UCSD-AML1 (cell line): ENCODE measurements around the gene ATP1B3.
"Not testable (repeated sequence)": the region's sequence is repeated elsewhere in the genome, so short reads cannot be mapped to it uniquely, and the experiment has no call there.

Source experiments
- DNase-seq: peaks from one replicate; lab custom pipeline; 2025; ENCODE audit not compliant: unreplicated experiment; lab: John Stamatoyannopoulos, UW

Gene ATP1B3

GRCh38 chr3:141876381-141876890 is at the start of gene ATP1B3:
Gene ATP1B3, plus strand, starts transcription at chr3:141876643. Its CDS starts 159 bp downstream, at chr3:141876802.
- DNase-seq = peak; percentile 87

- DNase-seq = no peak
These were observed 48.0 kb upstream of the ATP1B3 start for GRCh38 chr3:141828487-141828886.

GRCh38 chr3:141828890-141829289 is 47.6 kb upstream of the ATP1B3 start:
- DNase-seq = no peak

GRCh38 chr3:141830508-141830907 is 45.9 kb upstream of the ATP1B3 start:
- no peak for DNase-seq

GRCh38 chr3:141834292-141834691 is 42.2 kb upstream of the ATP1B3 start:
- DNase-seq = no peak

- no peak for DNase-seq
These were observed 40.8 kb upstream of the ATP1B3 start for GRCh38 chr3:141835557-141836229.

GRCh38 chr3:141839389-141839788 is 37.1 kb upstream of the ATP1B3 start:
- DNase-seq = no peak

- DNase-seq = no peak
These were observed 35.5 kb upstream of the ATP1B3 start for GRCh38 chr3:141840737-141841544.

GRCh38 chr3:141844108-141844507 is 32.3 kb upstream of the ATP1B3 start:
- no peak for DNase-seq

- no peak for DNase-seq
These were observed 31.6 kb upstream of the ATP1B3 start for GRCh38 chr3:141844812-141845211.

- DNase-seq = peak; percentile 22
These were observed 30.9 kb upstream of the ATP1B3 start for GRCh38 chr3:141845407-141846049.

- DNase-seq = no peak
These were observed 30.4 kb upstream of the ATP1B3 start for GRCh38 chr3:141846050-141846433.

- DNase-seq = not testable (repeated sequence)
These were observed 28.2 kb upstream of the ATP1B3 start for GRCh38 chr3:141848159-141848748.

- no peak for DNase-seq
These were observed 27.2 kb upstream of the ATP1B3 start for GRCh38 chr3:141849056-141849815.

GRCh38 chr3:141851411-141851810 is 25.0 kb upstream of the ATP1B3 start:
- DNase-seq = peak; percentile 15

GRCh38 chr3:141853081-141853601 is 23.3 kb upstream of the ATP1B3 start:
- DNase-seq = no peak

- no peak for DNase-seq
These were observed 22.7 kb upstream of the ATP1B3 start for GRCh38 chr3:141853629-141854168.

GRCh38 chr3:141854599-141854998 is 21.8 kb upstream of the ATP1B3 start:
- no peak for DNase-seq

- no peak for DNase-seq
These were observed 18.1 kb upstream of the ATP1B3 start for GRCh38 chr3:141858312-141858711.

GRCh38 chr3:141859651-141860050 is 16.8 kb upstream of the ATP1B3 start:
- DNase-seq = no peak
